GM19452 (cell line): ENCODE measurements around the gene THRB.
A peak's percentile ranks its signal among the peaks of the same experiment; 100 is the strongest.

ENCODE experiments used
- ATAC-seq: cut with Tn5 transposase; IDR thresholded peaks from one replicate; pipeline ENCODE4 v1.9.1; 2021; ENCODE audit not compliant: unreplicated experiment

THRB gene

DNA sequence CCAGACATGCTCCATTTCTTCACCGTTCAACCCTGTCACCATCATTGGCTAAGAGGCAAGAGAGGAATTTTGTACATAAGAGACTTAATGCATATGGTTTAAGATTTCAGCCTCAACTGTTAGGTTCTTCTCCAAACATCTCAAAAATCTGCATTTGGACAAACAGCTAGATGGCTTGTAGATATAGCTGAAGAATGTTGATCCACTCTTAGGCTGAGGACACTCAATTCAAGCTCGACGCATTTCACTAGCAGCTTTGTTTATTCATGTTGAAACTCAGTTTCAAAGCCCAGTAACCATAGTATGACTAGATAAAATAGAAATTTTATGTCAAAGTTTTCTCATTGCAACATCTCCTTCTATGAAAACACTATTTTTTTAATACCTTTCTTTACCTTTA lies 208.2 kb downstream of the THRB start:
- ATAC-seq: no peak

DNA sequence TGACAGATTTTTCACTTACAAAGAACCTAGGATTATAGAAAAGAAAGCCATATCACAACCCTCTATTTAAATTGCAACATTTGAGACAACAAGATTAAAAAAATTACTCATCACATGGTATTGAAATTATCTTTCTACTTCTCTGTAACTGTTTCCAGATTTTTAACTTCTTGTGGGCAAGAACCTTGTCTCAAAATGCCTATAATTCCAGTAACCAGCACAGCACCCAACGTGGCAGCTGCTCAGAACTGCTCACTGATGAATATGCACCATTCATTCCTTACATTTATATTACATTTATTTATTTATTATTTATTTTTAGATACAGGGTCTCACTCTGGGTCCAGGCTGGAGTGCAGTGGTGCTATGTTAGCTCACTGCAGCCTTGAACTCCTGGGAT lies 216.1 kb downstream of the THRB start:
- no peak for ATAC-seq

DNA sequence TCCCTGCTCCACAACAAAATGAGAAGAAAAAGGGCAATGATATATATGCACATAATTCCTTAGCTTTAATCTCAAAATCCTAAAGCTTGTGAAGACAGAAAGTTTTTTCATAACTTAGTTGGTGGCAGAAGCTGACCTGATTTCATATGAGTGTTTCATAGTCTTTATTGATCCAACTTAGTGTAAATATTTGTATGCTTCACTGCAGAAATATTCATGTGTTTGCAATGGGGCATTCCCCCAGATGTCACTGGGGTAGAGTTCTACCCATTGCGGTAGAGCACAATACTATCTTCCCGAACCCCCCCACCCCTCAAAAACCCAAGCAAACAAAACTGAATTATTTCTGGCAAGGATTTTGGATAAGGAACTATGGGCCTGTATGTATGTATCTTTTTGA lies 221.2 kb downstream of the THRB start:
- no peak for ATAC-seq

DNA sequence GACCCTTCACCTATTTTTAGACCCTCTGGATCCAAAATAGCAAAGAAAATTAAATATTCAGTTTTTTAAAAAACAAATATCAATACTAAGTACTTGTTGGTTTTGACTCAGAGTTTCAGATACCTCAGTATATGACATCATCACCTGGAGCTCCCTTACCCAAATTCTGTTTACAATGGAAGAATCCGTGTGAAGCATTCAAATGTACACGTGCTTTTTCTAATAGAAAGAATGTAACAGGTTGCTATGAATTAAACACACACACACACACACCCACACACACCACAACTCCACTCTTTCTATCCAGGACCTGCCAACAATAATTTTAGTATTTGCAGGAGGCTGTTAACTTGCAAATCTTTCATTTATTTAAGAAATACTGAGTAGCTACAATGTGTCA lies 221.8 kb downstream of the THRB start:
- no peak for ATAC-seq

DNA sequence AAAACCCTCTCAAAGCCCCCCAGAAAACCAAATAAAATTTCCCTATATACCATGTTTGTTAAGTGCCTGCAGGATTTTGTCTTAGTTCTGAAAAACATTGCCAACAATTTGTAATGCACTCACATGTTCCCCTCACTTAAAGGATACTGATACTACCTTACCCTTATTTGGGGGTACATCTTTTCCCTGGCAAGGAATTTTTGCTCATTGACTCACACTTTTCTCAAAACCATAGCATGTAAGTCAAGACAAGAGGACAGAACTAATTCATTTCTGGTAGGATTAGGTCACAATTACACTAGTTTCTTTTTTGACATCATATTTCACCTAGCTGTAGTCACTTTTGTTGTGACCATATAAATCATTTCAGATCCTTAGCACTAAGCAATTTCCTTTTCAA lies 222.2 kb downstream of the THRB start:
- no peak for ATAC-seq

DNA sequence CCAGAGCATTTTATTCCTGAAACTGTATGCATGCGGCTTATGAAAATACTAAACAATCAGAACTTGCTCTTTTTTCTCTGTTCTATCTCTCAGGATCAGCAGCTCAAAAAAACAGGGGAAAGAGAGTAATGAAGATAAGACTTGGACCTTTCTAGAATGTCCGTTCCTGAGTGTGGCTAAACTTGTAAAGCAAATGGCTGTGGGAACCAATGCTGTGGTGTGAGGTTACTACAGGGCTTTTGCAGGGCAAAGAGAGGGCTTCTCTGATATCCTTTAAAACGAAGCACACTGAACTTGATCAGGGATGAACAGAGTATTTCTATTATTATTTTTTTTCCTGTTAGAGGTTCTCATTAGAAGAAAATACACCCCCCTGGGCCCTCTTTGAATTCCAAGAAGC lies 223.4 kb downstream of the THRB start:
- no peak for ATAC-seq

DNA sequence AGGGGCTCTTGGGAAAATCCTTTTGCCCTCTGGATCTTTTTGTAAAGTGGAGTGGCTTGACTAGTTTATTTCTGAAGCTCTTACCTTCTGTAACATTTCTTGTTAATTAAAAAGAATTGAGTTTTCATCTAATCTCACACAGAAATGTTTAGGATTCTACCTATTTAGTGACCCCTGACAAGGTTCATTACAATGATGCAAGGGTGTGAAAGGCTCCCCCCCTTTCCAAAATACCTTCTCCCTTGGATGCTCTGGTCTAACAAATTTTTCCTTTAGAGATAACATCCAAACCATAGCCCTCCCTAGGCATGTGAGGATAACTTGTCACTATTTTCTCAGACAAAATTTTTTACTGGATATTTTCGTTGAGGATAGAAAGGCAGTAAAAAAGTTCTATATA lies 223.9 kb downstream of the THRB start:
- ATAC-seq: no peak

DNA sequence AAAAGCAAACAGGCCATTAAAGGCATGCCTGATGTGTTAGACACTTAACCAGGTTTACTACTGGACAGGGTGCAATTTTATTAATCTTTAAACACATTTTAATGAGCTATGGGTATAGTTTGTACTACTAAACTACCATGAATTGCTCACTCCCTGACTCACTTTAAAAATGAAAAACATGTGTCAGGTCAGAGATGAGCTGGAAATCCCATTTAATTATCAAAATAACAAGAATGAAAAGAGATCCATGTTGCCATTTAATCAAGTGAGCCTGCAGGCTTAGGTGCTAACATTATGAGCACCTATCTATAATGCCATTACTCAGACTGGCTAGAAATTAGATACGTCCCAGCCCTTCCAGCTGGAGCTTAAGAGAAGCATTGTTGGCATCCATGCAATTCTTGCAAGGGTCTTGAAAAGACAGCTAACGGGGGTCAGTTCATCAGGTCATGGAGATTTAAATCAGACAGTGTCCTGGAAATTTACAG lies 224.4 kb downstream of the THRB start:
- no peak for ATAC-seq

DNA sequence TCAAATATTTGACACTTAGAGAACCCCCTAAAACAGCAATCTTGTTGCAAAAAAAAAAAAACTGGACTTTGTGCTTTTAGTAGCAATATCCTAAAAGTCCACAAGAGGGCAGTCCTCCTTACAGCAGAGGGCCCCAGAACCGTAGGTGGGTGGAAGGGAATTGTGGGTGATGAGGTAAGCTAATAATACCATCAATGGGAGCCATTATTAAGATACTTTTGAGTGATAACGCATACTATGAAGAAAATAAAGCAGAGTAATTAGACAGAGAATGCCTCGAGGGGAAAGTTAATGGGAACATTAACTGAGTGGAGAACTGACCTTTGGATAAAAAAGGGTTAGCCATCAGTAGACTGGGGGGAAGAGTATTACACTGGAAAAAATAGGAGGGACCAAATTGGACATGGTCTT lies 229.9 kb downstream of the THRB start:
- ATAC-seq: peak; percentile 69

DNA sequence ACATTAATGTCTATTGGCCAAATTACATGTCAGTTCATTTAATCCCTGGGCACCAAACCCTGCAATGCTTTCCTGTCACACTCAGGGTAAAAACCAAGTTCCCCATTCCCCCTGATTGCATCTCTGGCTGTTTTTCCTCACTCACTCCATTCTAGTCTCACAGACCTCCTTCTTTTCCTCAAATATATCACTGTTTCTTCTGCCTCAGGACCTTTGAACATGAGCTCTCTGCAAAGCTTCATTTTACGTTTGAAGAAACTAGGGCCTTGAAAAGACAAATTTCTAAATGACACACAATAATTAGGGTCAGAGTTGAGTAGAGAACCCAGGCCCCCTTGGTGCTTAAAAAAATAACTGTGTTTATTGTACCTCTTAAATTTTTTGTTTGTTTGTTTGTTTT lies 230.6 kb downstream of the THRB start:
- no peak for ATAC-seq

DNA sequence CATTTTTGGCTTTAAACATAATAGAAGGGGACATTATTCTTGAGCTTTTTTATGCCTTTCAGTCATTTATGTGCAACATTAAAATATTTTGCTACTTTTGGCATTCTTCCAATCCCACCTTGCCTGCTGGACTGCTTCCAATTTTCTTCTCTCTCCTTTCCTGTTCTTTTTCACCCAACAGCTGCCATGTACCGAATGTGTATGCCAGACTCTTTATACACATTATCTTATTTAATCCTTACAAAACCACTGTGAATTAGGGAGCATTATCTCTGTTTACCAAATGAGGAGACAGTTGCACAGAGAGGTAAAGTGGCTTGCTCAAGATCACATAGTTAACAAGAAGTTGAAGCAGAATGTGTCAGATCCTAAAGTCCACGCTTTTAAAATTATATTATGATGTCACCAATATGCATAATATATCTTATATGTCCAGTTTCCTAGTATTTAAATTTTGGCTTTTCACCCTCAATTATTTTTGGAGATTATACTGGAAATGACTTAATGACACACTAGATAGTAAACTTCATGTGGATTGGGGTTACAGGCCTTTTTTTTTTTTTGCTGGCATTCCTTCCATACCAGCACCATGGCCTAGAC lies 231.5 kb downstream of the THRB start:
- no peak for ATAC-seq

DNA sequence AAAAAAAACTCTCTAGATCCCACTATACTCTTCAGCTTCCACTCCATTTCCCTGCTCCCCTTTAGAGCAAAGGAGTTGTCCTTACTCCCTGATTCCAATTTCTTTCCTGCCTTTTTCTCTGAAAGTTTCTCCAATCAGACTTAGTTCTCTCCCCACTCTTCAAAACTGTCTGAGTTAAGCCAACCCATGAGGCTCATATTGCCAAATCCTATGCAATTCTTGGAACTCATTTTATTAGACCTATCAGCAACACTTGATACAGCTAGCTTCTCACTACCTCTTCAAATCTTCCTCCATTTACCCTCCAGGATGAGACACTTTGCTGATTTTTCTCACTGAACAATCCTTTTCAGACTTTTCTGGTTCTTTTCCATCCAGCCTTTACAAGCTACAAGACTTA lies 233.1 kb downstream of the THRB start:
- no peak for ATAC-seq

DNA sequence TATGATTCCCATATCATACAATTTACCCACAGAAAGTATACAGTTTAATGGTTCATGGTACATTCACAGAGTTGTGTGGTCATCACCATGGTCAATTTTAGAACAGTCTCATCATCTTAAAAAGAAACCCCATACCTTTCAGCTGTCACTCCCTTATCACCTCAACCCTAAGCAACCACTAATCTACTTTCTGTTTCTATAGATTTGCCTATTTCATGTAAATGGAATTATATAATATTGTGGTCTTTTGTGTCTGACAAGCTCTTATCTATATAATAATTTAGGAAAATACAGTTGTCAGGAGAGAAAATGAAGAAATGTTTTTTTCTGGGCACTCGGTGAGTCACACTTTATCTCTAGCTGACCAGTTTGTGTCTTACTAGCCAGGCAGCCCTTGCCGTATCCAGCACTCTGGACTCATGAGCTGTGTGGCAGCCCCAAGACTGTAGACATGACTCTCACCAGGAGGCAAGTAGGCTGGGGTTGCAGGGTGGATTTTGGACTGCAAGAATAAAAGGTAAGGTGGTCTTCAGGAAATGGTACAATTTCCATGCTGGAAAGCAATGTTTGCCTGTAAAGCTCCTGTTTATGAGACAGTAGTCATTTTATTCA lies 234.6 kb downstream of the THRB start:
- no peak for ATAC-seq

DNA sequence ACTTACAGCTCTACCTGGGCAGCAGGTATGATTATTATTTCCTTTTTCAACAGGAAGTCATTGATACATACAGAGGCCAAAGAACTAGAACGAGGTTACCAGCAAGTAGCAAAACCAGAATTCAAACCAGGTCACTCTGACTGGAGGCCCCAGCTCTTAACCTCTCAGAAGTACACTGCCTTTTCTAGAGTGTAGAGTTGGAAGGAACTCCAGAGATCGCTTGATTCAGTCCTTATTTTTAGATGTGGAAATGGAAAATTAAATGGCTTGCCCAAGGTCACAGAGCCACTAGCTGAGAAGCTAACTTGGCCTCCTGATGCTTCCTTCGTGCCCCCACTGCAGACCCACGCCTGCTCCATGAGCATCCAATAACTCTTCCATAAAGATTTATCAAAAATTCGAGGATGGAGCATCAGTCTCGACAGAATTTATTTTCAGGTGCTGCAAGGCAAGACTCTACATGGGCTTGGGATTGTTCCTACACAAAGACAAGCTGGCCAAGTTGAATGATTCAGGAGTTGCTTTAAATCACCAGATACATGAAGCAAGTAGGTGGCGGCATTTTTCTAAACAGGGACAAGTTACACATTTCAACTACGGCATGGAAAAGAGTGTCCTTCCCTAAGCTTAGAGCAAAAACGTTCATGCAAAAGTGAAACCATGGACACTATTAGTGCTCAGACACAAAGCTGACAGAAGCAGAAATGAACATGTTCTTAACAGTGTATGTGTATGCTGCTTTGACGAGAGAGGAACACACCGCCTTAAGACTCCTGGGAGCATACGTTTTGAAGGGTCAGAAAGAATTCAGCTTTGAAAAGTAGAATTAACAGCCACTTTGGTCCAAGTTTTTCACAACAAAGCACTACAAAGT lies 235.7 kb downstream of the THRB start:
- no peak for ATAC-seq

DNA sequence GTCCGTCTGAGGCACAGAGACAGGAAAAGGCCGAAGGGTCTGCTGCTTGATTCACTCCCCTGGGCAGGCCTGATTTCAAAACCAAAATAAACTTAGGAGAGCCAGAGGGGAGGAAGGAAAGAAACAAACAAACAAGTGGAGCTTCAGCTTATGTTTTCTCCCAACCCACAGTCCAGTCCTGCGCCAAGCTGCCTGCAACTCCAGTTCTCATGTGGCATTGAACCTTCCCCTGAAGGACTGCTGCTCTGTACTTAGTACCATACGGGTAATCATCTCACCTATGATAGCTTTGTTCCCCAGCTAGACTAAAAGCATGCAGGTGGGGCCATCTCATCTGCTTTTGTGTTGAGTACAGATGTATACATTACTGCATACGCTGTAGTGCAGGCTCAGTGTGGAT lies 236.4 kb downstream of the THRB start:
- ATAC-seq: no peak

DNA sequence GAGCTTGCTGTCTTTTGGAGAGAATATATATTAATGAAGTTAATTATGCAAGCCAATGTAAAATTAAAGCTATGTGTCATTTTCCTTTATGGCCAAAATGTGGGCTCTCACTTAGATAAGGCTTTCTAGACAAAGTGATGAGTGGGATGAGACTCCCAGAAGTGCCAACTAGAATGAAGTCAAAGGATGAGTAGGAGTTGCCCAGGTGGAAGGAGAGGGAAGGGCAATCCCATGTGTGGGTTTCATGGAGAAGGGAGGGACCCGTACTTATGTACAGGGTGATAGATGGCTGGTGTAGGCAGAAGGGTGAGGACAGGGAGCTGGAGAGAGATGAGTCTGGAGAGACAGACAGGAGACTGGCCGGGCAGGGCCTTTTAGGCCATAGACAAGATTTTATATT lies 239.2 kb downstream of the THRB start:
- no peak for ATAC-seq

DNA sequence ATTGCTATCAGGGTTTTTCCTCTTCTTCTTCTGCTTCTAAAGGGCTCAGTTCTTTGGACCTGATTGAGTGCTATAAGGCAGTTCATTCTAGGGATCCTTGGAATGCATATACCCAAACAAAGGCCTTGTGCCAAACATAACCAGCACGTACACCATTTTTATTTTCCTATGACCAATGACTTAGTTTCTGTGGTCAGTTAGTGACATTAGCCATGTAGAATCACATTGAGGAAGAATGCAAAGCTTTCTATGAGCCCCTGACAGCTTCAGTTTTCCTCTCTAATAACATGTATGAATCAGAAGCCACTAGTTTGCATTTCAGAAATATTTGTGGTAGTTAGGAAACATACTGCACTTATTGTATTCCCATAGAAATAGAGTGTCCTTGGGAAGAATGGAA lies 240.0 kb downstream of the THRB start:
- no peak for ATAC-seq

DNA sequence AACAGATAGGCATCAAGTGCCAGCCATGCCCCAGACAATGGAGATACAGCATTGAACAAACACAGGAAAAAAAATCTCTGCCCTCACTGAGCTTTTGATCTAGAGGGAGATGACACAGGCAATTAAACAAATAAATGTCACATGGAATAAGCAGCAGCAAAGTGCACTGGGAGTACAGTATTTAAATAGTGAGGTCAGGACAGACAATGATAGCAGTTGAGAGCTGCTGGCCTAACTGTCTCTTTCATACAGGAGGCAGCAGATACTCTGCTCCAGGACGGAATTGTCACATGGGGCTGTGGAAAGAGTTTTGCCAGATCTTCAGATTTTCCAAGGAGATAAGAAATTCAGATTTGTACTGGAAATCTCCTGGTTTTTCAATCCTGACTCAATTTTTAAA lies 241.3 kb downstream of the THRB start:
- no peak for ATAC-seq

DNA sequence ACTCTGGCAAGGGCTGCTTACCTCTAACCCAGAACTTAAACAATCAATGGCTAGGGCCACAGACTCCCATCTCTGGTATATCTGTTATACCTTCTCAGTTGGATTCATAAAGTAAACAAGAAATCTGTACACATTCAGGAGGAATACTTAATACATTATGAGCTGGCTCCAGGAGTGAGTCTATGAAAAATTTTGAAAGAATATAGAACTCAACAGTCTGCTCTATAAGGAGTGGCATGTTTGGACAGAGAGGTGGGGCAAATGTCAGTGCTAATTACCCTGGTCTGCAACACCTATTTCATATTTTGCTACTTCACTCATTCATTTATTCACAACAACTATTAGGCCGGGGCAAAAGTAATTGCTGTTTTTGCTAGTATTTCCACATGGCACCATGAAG lies 245.1 kb downstream of the THRB start:
- no peak for ATAC-seq

DNA sequence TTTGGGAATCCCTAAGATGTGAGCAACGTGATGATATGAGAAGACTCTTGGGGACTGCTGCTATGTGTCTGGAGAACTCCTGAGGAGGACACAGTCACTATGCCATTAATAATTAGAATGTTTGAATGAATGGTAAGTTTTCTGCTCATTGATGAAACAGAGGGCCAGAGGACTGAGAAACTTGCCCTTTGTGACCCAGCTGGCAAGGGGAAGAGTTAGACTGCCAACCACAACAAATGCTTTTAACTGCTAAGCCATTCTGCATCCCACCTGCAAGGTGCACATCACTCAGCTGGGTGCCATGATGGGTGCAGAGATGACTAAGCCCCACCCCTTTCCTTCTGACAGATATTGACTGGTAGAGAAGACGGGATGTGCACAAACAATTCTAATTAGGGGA lies 249.6 kb downstream of the THRB start:
- ATAC-seq: no peak

DNA sequence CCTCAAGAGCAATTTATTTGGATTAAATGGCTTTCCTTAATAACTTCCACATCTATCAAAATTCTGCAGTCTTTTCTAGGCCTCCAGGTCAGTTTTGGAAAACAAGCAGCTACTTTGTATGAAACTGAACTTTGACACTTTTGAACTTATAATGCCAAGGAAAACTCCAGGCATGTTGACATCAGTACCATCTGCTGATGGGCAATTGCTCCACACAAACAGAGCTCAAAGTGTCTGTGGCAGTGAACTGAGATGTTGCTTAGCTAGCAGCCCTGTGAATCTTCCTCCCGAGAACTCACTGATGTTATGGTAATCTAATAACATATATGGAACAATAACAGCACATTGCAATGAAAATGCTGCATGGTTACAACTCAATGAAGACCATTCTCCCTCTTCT lies 250.2 kb downstream of the THRB start:
- no peak for ATAC-seq

DNA sequence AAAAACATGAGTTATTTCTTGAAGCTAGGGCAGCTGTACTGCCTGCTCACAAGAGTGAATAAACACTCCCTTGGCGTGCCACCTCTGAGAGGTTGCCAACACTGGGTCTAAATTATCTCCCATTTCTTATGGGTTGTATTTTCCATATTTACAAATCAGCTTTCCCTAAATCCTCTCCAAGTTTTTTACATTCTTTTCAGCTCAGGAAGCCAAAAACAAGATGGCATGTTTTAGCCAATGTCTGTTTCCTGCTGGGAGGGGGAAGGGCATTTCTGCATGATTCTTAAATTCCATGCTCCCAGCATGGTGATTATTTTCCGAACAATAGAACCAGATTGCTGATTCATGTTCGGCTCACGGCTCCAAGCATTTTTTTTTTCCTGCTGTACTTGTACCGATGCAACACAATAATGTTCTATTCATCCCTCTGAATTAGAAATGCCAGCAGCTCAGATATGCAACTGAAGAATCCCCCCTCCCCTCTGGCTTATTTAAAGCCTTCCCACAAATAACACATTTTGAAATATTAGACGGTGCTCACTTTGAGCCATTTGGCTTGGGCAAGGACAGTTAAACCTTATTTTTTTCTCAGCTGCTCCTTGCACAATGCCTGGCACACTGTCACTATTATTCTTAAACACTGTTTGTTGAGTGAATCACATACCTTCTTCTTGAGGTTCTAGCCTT lies 252.5 kb downstream of the THRB start:
- ATAC-seq: no peak
